Neuronal stem cell (in vitro differentiated cells): ENCODE data around the gene ISG20.

Experiments used
- DNase-seq: peaks from one replicate; pipeline ENCODE4 v3.0.0-alpha.2; 2013; ENCODE audit warnings: low spot score
- H2AFZ ChIP-seq: one replicate; pipeline ENCODE4 v1.6.1; 2013; ENCODE audit warnings: mild to moderate bottlenecking, low read length, inconsistent platforms
- H2AK5ac ChIP-seq: 2 replicates; pipeline ENCODE4 v1.6.1; 2013; ENCODE audit warnings: low read depth, mild to moderate bottlenecking, inconsistent platforms, low read length, moderate library complexity, mixed read lengths
- H2BK120ac ChIP-seq: 2 replicates; pipeline ENCODE4 v1.6.1; 2013; ENCODE audit warnings: low read depth, mild to moderate bottlenecking, inconsistent platforms, low read length, moderate library complexity, mixed read lengths
- H2BK12ac ChIP-seq: one replicate; pipeline ENCODE4 v1.6.1; 2013; ENCODE audit warnings: low read length, inconsistent platforms
- H2BK15ac ChIP-seq: 2 replicates; pipeline ENCODE4 v1.6.1; 2013; ENCODE audit warnings: mild to moderate bottlenecking, low read length, inconsistent platforms, mixed read lengths
- H2BK5ac ChIP-seq: one replicate; pipeline ENCODE4 v1.6.1; 2013; ENCODE audit warnings: inconsistent platforms, mild to moderate bottlenecking, low read length, moderate library complexity
- H3K14ac ChIP-seq: one replicate; pipeline ENCODE4 v1.6.1; 2013; ENCODE audit warnings: low read length, inconsistent platforms
- H3K18ac ChIP-seq: 2 replicates; pipeline ENCODE4 v1.6.1; 2013; ENCODE audit warnings: low read length, inconsistent platforms
- H3K23ac ChIP-seq: 2 replicates; pipeline ENCODE4 v1.6.1; 2013; ENCODE audit warnings: low read depth, mild to moderate bottlenecking, mixed read lengths, low read length, inconsistent platforms; ENCODE audit not compliant: poor library complexity
- H3K27ac ChIP-seq: replicated peaks from 3 replicates; pipeline ENCODE4 v1.5.1; 2013; ENCODE audit warnings: low read length, inconsistent platforms
- H3K27me3 ChIP-seq, 3 experiments: 2 replicates each; pipeline ENCODE4 v1.6.1; 2013; ENCODE audit warnings: low read length in 3 of 3, mild to moderate bottlenecking in 2 of 3, inconsistent platforms in 1 of 3, low read depth in 1 of 3, mixed read lengths in 1 of 3, moderate library complexity in 1 of 3; ENCODE audit not compliant: control insufficient read depth in 3 of 3, insufficient read depth in 3 of 3
- H3K36me3 ChIP-seq, 2 donors: replicated peaks in 1 of 2; 2 replicates each; pipeline ENCODE4 v1.6.1; 2013; ENCODE audit warnings: low read length in 2 of 2; ENCODE audit not compliant: control insufficient read depth in 2 of 2, insufficient read depth in 2 of 2
- H3K4ac ChIP-seq: 2 replicates; pipeline ENCODE4 v1.6.1; 2013; ENCODE audit warnings: inconsistent platforms, mild to moderate bottlenecking, low read length, moderate library complexity
- H3K4me1 ChIP-seq, 2 donors: 1 replicate in 1 of 2; 2 replicates in 1 of 2; pipeline ENCODE4 v1.6.1; 2013; ENCODE audit warnings: low read length in 2 of 2, low read depth in 1 of 2; ENCODE audit not compliant: control insufficient read depth in 2 of 2, insufficient read depth in 1 of 2
- H3K4me2 ChIP-seq: one replicate; pipeline ENCODE4 v1.6.1; 2013; ENCODE audit warnings: mild to moderate bottlenecking, low read length, inconsistent platforms; ENCODE audit not compliant: insufficient read depth, poor library complexity, severe bottlenecking
- H3K4me3 ChIP-seq, 2 donors: 2 replicates each; pipeline ENCODE4 v1.5.1; 2013; ENCODE audit warnings: low read length in 2 of 2, mild to moderate bottlenecking in 2 of 2, inconsistent platforms in 1 of 2, moderate library complexity in 1 of 2
- H3K79me1 ChIP-seq: one replicate; pipeline ENCODE4 v1.6.1; 2013; ENCODE audit warnings: low read depth, mild to moderate bottlenecking, inconsistent platforms, low read length, moderate library complexity
- H3K9ac ChIP-seq: one replicate; pipeline ENCODE4 v1.6.1; 2013; ENCODE audit warnings: mild to moderate bottlenecking, low read depth, low read length, inconsistent platforms; ENCODE audit not compliant: poor library complexity
- H3K9me3 ChIP-seq, 2 donors: replicated peaks in 1 of 2; 2 replicates each; pipeline versions ENCODE3 to v1.6.1; 2013; ENCODE audit warnings: low read length in 2 of 2, mild to moderate bottlenecking in 2 of 2, inconsistent platforms in 1 of 2, low read depth in 1 of 2, mixed read lengths in 1 of 2, moderate library complexity in 1 of 2; ENCODE audit not compliant: control insufficient read depth in 2 of 2, insufficient read depth in 1 of 2
- H4K8ac ChIP-seq: one replicate; pipeline ENCODE4 v1.6.1; 2013; ENCODE audit warnings: low read depth, mild to moderate bottlenecking, inconsistent platforms, low read length, moderate library complexity
- H4K91ac ChIP-seq: one replicate; pipeline ENCODE4 v1.6.1; 2013; ENCODE audit warnings: low read length, low read depth, mild to moderate bottlenecking, inconsistent platforms; ENCODE audit not compliant: poor library complexity
- WGBS, 2 donors: extraction: QIAGEN DNeasy Blood & Tissue Kit; methylation state at CpG; one replicate each; pipeline ENCODE4 v1.1.7; 2013; ENCODE audit warnings: missing lambda C conversion rate in 2 of 2, mixed read lengths in 1 of 2; ENCODE audit not compliant: insufficient read length in 2 of 2, insufficient replicate concordance in 1 of 2; ENCODE audit errors: extremely low coverage in 2 of 2; 5-methylcytosine and 5-hydroxymethylcytosine counted together

Gene ISG20

GRCh38 chr15:88607951-88608350, 30.9 kb upstream of the ISG20 start:
- H3K27me3 ChIP-seq = peaks cover 12 to 53% (median 42%) of the 10 kb centered on the region in 3 experiments

GRCh38 chr15:88608607-88609181, 30.1 kb upstream of the ISG20 start:
- Histone ChIP-seq H3K36me3 (no peaks in the 10 kb centered on the region), H3K79me1 (no peaks in the 10 kb centered on the region), H2AFZ (no peak overlapping the region), H2BK5ac (no peak overlapping the region), H3K4me2 (no peak overlapping the region), H3K4ac (no peak overlapping the region), H3K18ac (no peak overlapping the region), H3K23ac (no peak overlapping the region), H2BK15ac (no peak overlapping the region), H3K9me3 (no peaks in the 10 kb centered on the region), H4K8ac (no peak overlapping the region), H3K27ac (no peak overlapping the region), H3K27me3 (peaks cover 12 to 46% (median 37%) of the 10 kb centered on the region in 3 experiments), H4K91ac (no peak overlapping the region), H2AK5ac (no peak overlapping the region), H3K4me3 (no peak overlapping the region), H2BK12ac (no peak overlapping the region), H3K9ac (no peak overlapping the region), H2BK120ac (no peak overlapping the region), H3K4me1 (peaks cover 44 to 51% of the 10 kb centered on the region in 2 donors), H3K14ac (no peak overlapping the region)
- DNase-seq = no peak
- no CpG with 5 or more reads among the region's 4 CpGs for WGBS, 2 donors

More at GRCh38 chr15:88607951-88608350, 30.9 kb upstream of the ISG20 start:
- Histone ChIP-seq H3K14ac (no peak overlapping the region), H3K4me2 (no peak overlapping the region), H3K4ac (no peak overlapping the region), H3K23ac (no peak overlapping the region), H2AK5ac (no peak overlapping the region), H3K9me3 (no peaks in the 10 kb centered on the region), H2AFZ (no peak overlapping the region), H3K79me1 (no peaks in the 10 kb centered on the region), H3K4me1 (peaks cover 44 to 50% of the 10 kb centered on the region in 2 donors), H3K4me3 (no peak overlapping the region), H4K8ac (no peak overlapping the region), H3K27ac (no peak overlapping the region), H2BK15ac (no peak overlapping the region), H2BK5ac (no peak overlapping the region), H3K36me3 (no peaks in the 10 kb centered on the region), H3K18ac (no peak overlapping the region), H4K91ac (no peak overlapping the region), H2BK120ac (no peak overlapping the region), H3K9ac (no peak overlapping the region), H2BK12ac (no peak overlapping the region)
- WGBS, 2 donors = no CpG with 5 or more reads among the region's 1 CpG
- DNase-seq = no peak

- Histone ChIP-seq H2BK120ac (no peak overlapping the region), H3K4ac (no peak overlapping the region), H3K9ac (no peak overlapping the region), H2BK12ac (no peak overlapping the region), H2BK5ac (no peak overlapping the region), H3K27ac (peak overlapping the region; percentile 80), H3K23ac (no peak overlapping the region), H3K27me3 (peaks cover 5 to 38% (median 29%) of the 10 kb centered on the region in 3 experiments), H3K4me3 (no peak overlapping the region), H2BK15ac (no peak overlapping the region), H2AK5ac (peak overlapping the region; percentile 2), H3K4me1 (peaks cover 39 to 46% of the 10 kb centered on the region in 2 donors), H3K36me3 (no peaks in the 10 kb centered on the region), H2AFZ (no peak overlapping the region), H3K79me1 (no peaks in the 10 kb centered on the region), H3K4me2 (no peak overlapping the region), H4K91ac (no peak overlapping the region), H3K9me3 (no peaks in the 10 kb centered on the region), H3K18ac (peak overlapping the region; percentile 38), H3K14ac (no peak overlapping the region), H4K8ac (no peak overlapping the region)
- WGBS, 2 donors = no CpG with 5 or more reads among the region's 4 CpGs
- no peak for DNase-seq
These were observed 29.3 kb upstream of the ISG20 start for GRCh38 chr15:88609344-88610090.

GRCh38 chr15:88610701-88611231, 28.1 kb upstream of the ISG20 start:
- Histone ChIP-seq H3K27ac (peak overlapping the region; percentile 77), H2AFZ (no peak overlapping the region), H3K9me3 (no peaks in the 10 kb centered on the region), H3K4ac (no peak overlapping the region), H4K8ac (no peak overlapping the region), H2BK15ac (no peak overlapping the region), H3K14ac (no peak overlapping the region), H3K4me3 (no peak overlapping the region), H3K23ac (no peak overlapping the region), H3K18ac (no peak overlapping the region), H3K79me1 (no peaks in the 10 kb centered on the region), H3K9ac (no peak overlapping the region), H4K91ac (no peak overlapping the region), H2BK5ac (no peak overlapping the region), H3K4me2 (no peak overlapping the region), H2AK5ac (no peak overlapping the region), H3K36me3 (no peaks in the 10 kb centered on the region), H3K4me1 (peaks cover 33 to 43% of the 10 kb centered on the region in 2 donors), H2BK120ac (no peak overlapping the region), H2BK12ac (no peak overlapping the region), H3K27me3 (peaks cover 0 to 25% (median 16%) of the 10 kb centered on the region in 3 experiments)
- peak; percentile 74 for DNase-seq
- no CpG with 5 or more reads among the region's 4 CpGs for WGBS, 2 donors
